ENCODE results near the gene UPB1. TPM values are rescaled to one million over a fixed set of nuclear protein-coding genes. Genes with fewer than 3 reads are reported as not detected.

UPB1 gene
- total RNA-seq, 1 experiment from 2014 or later: 0.09 TPM

GRCh38 chr22:24501301-24502005, 6.3 kb downstream of the UPB1 start (continued):
- no peak for TF ChIP-seq ARID4B (CRISPR knock-in tag; IDR thresholded peaks at IDR 0.05; ENCODE audit: borderline replicate concordance)
- TF ChIP-seq GABPB1 (CRISPR knock-in tag; IDR thresholded peaks at IDR 0.05): no peak
- TF ChIP-seq ZSCAN18 (CRISPR knock-in tag; IDR thresholded peaks at IDR 0.05): no peak

- Mint-ChIP-seq H3K9me3 (no peaks in the 10 kb centered on the region), H3K4me3 (no peak overlapping the region), H3K27ac (no peak overlapping the region), H3K27me3 (ENCODE audit: low read depth) (peaks cover 9% of the 10 kb centered on the region), H3K4me1 (peaks cover 14% of the 10 kb centered on the region), H3K36me3 (no peaks in the 10 kb centered on the region)
- no peak for TF ChIP-seq ZNF281 (CRISPR knock-in tag; IDR thresholded peaks at IDR 0.05)
- TF ChIP-seq CREM (CRISPR knock-in tag; IDR thresholded peaks at IDR 0.05): no peak
- no peak for TF ChIP-seq FOXP1 (CRISPR knock-in tag; IDR thresholded peaks at IDR 0.05; ENCODE audit: borderline replicate concordance)
- TF ChIP-seq SP1 (CRISPR knock-in tag; conservative IDR thresholded peaks at IDR 0.05): no peak
- no peak for TF ChIP-seq SOX15 (CRISPR knock-in tag; IDR thresholded peaks at IDR 0.05)
- no peak for TF ChIP-seq MXD4 (CRISPR knock-in tag; IDR thresholded peaks at IDR 0.05; ENCODE audit: borderline replicate concordance)
- TF ChIP-seq AR (CRISPR knock-in tag; IDR thresholded peaks at IDR 0.05): no peak
- TF ChIP-seq EMX1 (CRISPR knock-in tag; IDR thresholded peaks at IDR 0.05): no peak
- no peak for TF ChIP-seq NR2C2 (CRISPR knock-in tag; IDR thresholded peaks at IDR 0.05)
- no peak for TF ChIP-seq ZNF138 (CRISPR knock-in tag; conservative IDR thresholded peaks at IDR 0.05)
- no peak for TF ChIP-seq ETV6 (CRISPR knock-in tag; IDR thresholded peaks at IDR 0.05)
- TF ChIP-seq HMGXB4 (CRISPR knock-in tag; IDR thresholded peaks at IDR 0.05): no peak
- no peak for TF ChIP-seq GTF2I (CRISPR knock-in tag; conservative IDR thresholded peaks at IDR 0.05)
- ATAC-seq: no peak
- no peak for DNase-seq (ENCODE audit: low spot score)
- POLR2A ChIA-PET: no interaction called here
- CTCF ChIA-PET: interaction anchor here (0.9 to 12.0 kb wide), 12 partner anchors 9 to 312 kb away, joined by 3 to 271 read pairs (median 4); partner anchors contain the start of gene ADORA2A
Observed at GRCh38 chr22:24502034-24502433, 6.9 kb downstream of the UPB1 start.

Data from WTC11 (cell line).